Pancreas (tissue), 10 donors: Measurements from ENCODE around the gene TRPC6. TPM values are rescaled to one million over a fixed set of nuclear protein-coding genes. Genes with fewer than 3 reads are reported as not detected.

Source experiments
- ATAC-seq, 4 donors: fragments of 200-7000 bp; cut with Tn5 transposase; one replicate each; pipeline versions ENCODE4 v1.8.0 to v1.9.1; 2020; ENCODE audit warnings: mild to moderate bottlenecking in 4 of 4, moderate library complexity in 4 of 4
- DNase-seq, 6 donors: peaks; one replicate each; pipeline ENCODE4 v3.0.0-alpha.2; 2020
- FAIRE-seq: peaks from 2 replicates; lab custom pipeline; 2012; peaks lifted over from hg19 to GRCh38; lab: Jason Lieb, UNC
- H3K27ac ChIP-seq, 4 donors: fragments of 200-600 bp; sonication (generic); 1 replicate in 3 of 4; 2 replicates in 1 of 4; pipeline versions ENCODE4 v1.5.0 to v1.8.0; 2020
- H3K27me3 ChIP-seq, 4 donors: fragments of 200-600 bp; one replicate each; pipeline ENCODE4 v1.8.0; 2021
- H3K36me3 ChIP-seq, 3 donors: fragments of 200-600 bp; sonication (generic) in 1 of 3; one replicate each; pipeline versions ENCODE4 v1.5.0 to v1.8.0; 2020 to 2021
- H3K4me1 ChIP-seq, 3 donors: fragments of 200-600 bp; one replicate each; pipeline ENCODE4 v1.8.0; 2021
- H3K4me3 ChIP-seq, 4 donors: fragments of 200-600 bp; sonication (generic) in 2 of 4; one replicate each; pipeline versions ENCODE4 v1.5.0 to v1.8.0; 2020 to 2021
- H3K9me3 ChIP-seq, 4 donors: fragments of 200-600 bp; one replicate each; pipeline ENCODE4 v1.8.0; 2021
- CTCF ChIP-seq, 4 donors: fragments of 200-600 bp; sonication (generic) in 3 of 4; IDR thresholded peaks; one replicate each; pipeline versions ENCODE4 v1.5.0 to v1.8.0; 2021; ENCODE audit warnings: antibody characterized with exemption in 4 of 4
- WGBS, 2 donors: extraction: QIAGEN DNeasy Blood & Tissue Kit; methylation state at CpG; one replicate each; pipeline ENCODE4 v1.1.7; 2013; 5-methylcytosine and 5-hydroxymethylcytosine counted together
- intact Hi-C, 3 donors: fragments of 100-400 bp; cut with DNase I; formaldehyde crosslinking; loops; one replicate each; pipeline versions ENCODE4 v1.11.1 to v1.14.2; 2022
- polyA plus RNA-seq, 2 donors: library from polyadenylated mRNA; stranded (reverse); fragments of 200-250 nt; gene quantifications; one replicate each; pipeline ENCODE4 v1.2.3, GENCODE V29; 2013
- total RNA-seq, 6 donors: library from RNA; stranded (reverse); fragmentation: NEBNext Ultra II Directional in 4 of 6; extraction: Animal tissue kit (Norgen Biotek cat#: 25700) in 4 of 6; gene quantifications; one replicate each; pipeline versions ENCODE4 v1.2.1 to v1.2.4, GENCODE V29; 2021 to 2023
- donor health status: healthy with polysubstance abuse.
- donor health status: DM: no; HTN: no; CAD: no; lungs with moderate emphysema.
- donor health status: DM: no; HTN: no; CAD: no.
- donor health status: control.
- donor health status: control.
- donor health status: Bipolar disorder and iron deficiency.
- donor health status: DM: yes; HTN: yes; CAD: no.
- donor health status: DM: no; HTN: no; CAD: no.
- donor health status: DM: no; HTN: no; CAD: no.
- donor health status: DM: yes; HTN: yes; CAD: no.

Gene TRPC6
- total and polyA plus RNA-seq, 8 donors = 0.09 to 1.5 (median 0.42) TPM

- FAIRE-seq = no peak
- no peak for DNase-seq
- Histone ChIP-seq H3K27me3 (no peaks in the 10 kb centered on the region), H3K9me3 (no peaks in the 10 kb centered on the region), H3K4me1 (no peaks in the 10 kb centered on the region), H3K36me3 (no peaks in the 10 kb centered on the region), H3K4me3 (no peak overlapping the region), H3K27ac (no peak overlapping the region)
- no peak for TF ChIP-seq CTCF (IDR thresholded peaks at IDR 0.05)
- ATAC-seq = no peak
- intact Hi-C loops = loop anchor here in 1 of 3 donors (10.0 kb wide), 1 partner anchor 387 kb away; no protein-coding TSS in a partner anchor
- 60 to 79% methylated on average over 3 of the region's 3 CpGs for WGBS, 2 donors
These were observed 125.6 kb downstream of the TRPC6 start for GRCh38 chr11:101458161-101458560.

DNA sequence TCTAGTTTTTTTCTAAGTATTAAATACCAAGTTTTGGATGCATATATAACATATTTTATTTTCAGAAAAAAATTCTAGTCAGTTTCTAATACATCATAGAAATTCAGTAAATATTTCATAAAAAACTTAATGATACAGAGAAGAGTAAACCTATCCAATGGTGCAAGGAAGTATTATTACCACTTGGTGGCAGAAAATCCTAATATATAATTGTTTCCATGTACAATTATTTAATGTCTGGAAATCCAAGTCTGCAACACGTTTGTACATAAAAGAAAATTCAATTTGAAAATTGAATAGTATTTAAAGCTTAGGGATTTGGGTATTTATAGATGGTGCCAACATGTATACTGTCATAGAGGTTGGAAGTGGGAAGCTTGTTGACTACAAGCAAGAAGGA is 127.0 kb downstream of the TRPC6 start:
- ATAC-seq = peak in 3 of 4 donors; percentile 44 to 48 (median 46)
- DNase-seq = no peak
- Histone ChIP-seq H3K27me3 (no peaks in the 10 kb centered on the region), H3K9me3 (no peaks in the 10 kb centered on the region), H3K4me3 (no peak overlapping the region), H3K4me1 (no peaks in the 10 kb centered on the region), H3K27ac (no peak overlapping the region), H3K36me3 (no peaks in the 10 kb centered on the region)
- peak; percentile 82 for FAIRE-seq
- intact Hi-C loops = loop anchor here in 1 of 3 donors (10.0 kb wide), 1 partner anchor 388 kb away; no protein-coding TSS in a partner anchor
- WGBS, 2 donors = 0 to 1% methylated on average over 1 of the region's 1 CpG
- peak in 2 of 4 donors; percentile 11 to 16 for TF ChIP-seq CTCF (IDR thresholded peaks at IDR 0.05)

DNA sequence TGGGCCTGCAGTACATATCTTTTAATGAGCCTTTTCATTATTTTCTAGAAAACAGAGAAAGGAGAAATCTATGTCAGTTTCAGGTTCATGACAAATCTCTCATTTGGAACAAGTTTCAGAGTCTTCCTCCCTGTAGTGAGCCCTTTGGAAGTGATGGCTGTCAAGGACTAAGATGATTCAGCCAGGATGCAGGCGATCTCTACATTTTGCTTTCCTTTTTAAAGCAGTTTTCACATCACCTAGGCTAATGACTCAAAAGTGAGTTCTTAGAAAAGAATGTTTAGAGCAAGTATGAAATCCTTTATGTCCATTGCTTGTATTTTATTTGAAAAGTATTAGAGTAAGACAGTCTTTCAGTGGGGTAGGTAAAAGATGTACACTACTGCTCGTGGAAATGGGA is 130.1 kb downstream of the TRPC6 start:
- TF ChIP-seq CTCF (IDR thresholded peaks at IDR 0.05) = no peak
- Histone ChIP-seq H3K36me3 (no peaks in the 10 kb centered on the region), H3K4me3 (no peak overlapping the region), H3K27me3 (no peaks in the 10 kb centered on the region), H3K9me3 (no peaks in the 10 kb centered on the region), H3K4me1 (no peaks in the 10 kb centered on the region), H3K27ac (no peak overlapping the region)
- 61 to 68% methylated on average over 2 of the region's 2 CpGs for WGBS, 2 donors
- intact Hi-C loops = loop anchor here in 1 of 3 donors (10.0 kb wide), 1 partner anchor 391 kb away; no protein-coding TSS in a partner anchor
- DNase-seq = no peak
- FAIRE-seq = no peak
- ATAC-seq = no peak

- Histone ChIP-seq H3K27ac (no peak overlapping the region), H3K4me3 (no peak overlapping the region), H3K27me3 (no peaks in the 10 kb centered on the region), H3K36me3 (no peaks in the 10 kb centered on the region), H3K4me1 (peaks cover 0 to 7% (median 7%) of the 10 kb centered on the region in 3 donors), H3K9me3 (no peaks in the 10 kb centered on the region)
- intact Hi-C loops = no loop called here
- WGBS, 2 donors = 75 to 79% methylated on average over 5 of the region's 5 CpGs
- no peak for DNase-seq
- ATAC-seq = no peak
- no peak for TF ChIP-seq CTCF (IDR thresholded peaks at IDR 0.05)
- no peak for FAIRE-seq
These were observed 134.8 kb downstream of the TRPC6 start for GRCh38 chr11:101448881-101449442.

- Histone ChIP-seq H3K4me3 (no peak overlapping the region), H3K27me3 (no peaks in the 10 kb centered on the region), H3K36me3 (no peaks in the 10 kb centered on the region), H3K27ac (no peak overlapping the region), H3K4me1 (peaks cover 0 to 27% (median 17%) of the 10 kb centered on the region in 3 donors), H3K9me3 (no peaks in the 10 kb centered on the region)
- intact Hi-C loops = no loop called here
- FAIRE-seq (no peak), ATAC-seq (no peak), DNase-seq (no peak)
- TF ChIP-seq CTCF (IDR thresholded peaks at IDR 0.05) = no peak
These were observed 137.1 kb downstream of the TRPC6 start for GRCh38 chr11:101446726-101447125.
